Testis (tissue), 3 donors: ENCODE measurements around the gene CPA4. TPM values are rescaled to one million over a fixed set of nuclear protein-coding genes. Genes with fewer than 3 reads are reported as not detected.

Source experiments
- DNase-seq: peaks from one replicate; pipeline ENCODE4 v3.0.0-alpha.2; 2019
- H3K27ac ChIP-seq, 2 donors: fragments of 200-600 bp; sonication (generic); one replicate each; pipeline ENCODE4 v1.5.1; 2019
- H3K27me3 ChIP-seq: fragments of 200-600 bp; sonication (generic); one replicate; pipeline ENCODE4 v1.5.1; 2019
- H3K36me3 ChIP-seq: fragments of 200-600 bp; sonication (generic); one replicate; pipeline ENCODE4 v1.5.1; 2017; ENCODE audit warnings: low read depth; ENCODE audit errors: missing control alignments
- H3K4me1 ChIP-seq: fragments of 200-600 bp; sonication (generic); one replicate; pipeline ENCODE4 v1.5.1; 2019
- H3K4me3 ChIP-seq, 2 donors: fragments of 200-600 bp; sonication (generic); one replicate each; pipeline ENCODE4 v1.5.1; 2017 to 2019
- H3K9me3 ChIP-seq: fragments of 200-600 bp; sonication (generic); one replicate; pipeline ENCODE4 v1.5.1; 2017
- POLR2A ChIP-seq: fragments of 450-650 bp; IDR thresholded peaks from one replicate; pipeline ENCODE4 v1.6.1; 2017; ENCODE audit warnings: antibody characterized with exemption, mild to moderate bottlenecking, moderate library complexity
- WGBS, 2 donors: methylation state at CpG; one replicate each; pipeline ENCODE4 v1.1.5; 2018; 5-methylcytosine and 5-hydroxymethylcytosine counted together
- intact Hi-C: fragments of 100-400 bp; cut with DNase I; formaldehyde crosslinking; loops from one replicate; pipeline ENCODE4 v1.15.1; 2023; ENCODE audit warnings: low total_unique reads
- polyA plus RNA-seq: library from polyadenylated mRNA; stranded (reverse); fragments of 350-450 nt; fragmentation: Illumina TruSeq; extraction: RNeasy Lipid Tissue Mini Kit (QIAGEN cat#74804); gene quantifications from one replicate; pipeline ENCODE4 v1.2.3, GENCODE V29; 2014; ENCODE audit warnings: low read depth, low replicate concordance; ENCODE audit not compliant: insufficient read depth
- total RNA-seq, 2 donors: library from RNA; depleted of rRNA; stranded (reverse); fragments of >200 nt; gene quantifications; one replicate each; pipeline ENCODE4 v1.2.3, GENCODE V29; 2016
- TF ChIP-seq, protein P1 (sequence below), 3 experiments: fragments of 450-650 bp in 2 of 3; fragments of 200-600 bp in 1 of 3; sonication (generic) in 1 of 3; IDR thresholded peaks; one replicate each; pipeline ENCODE4 v1.5.1; 2016 to 2019; ENCODE audit warnings: antibody characterized with exemption in 3 of 3, mild to moderate bottlenecking in 2 of 3, moderate library complexity in 1 of 3

The CPA4 gene
- total and polyA plus RNA-seq, 3 donors from 2014 or later: 0.31 to 0.94 (median 0.68) TPM

DNA sequence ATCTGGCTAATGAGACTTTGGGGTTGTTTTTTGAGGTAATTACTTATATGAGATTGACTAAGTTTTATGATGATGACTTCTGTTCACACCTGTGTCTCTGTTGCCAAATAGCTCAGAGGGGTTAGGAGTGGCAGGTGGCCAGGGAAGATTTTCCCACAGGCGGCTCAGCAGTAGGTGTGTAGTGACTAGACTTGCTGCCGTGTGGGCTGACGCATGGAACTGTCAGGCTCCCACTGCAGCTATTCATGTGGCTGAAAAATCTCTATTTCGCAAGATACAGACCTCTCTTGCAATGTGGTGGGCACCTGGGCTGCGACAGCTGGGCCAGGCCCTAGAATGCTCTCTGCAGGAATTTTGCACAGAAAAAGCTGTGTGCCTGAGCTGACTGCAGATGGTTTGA, 1.4 kb downstream of the CPA4 start:
- intact Hi-C loops: no loop called here
- H3K36me3 ChIP-seq: no peaks in the 10 kb centered on the region
- DNase-seq: no peak
- TF ChIP-seq, protein P1, sequence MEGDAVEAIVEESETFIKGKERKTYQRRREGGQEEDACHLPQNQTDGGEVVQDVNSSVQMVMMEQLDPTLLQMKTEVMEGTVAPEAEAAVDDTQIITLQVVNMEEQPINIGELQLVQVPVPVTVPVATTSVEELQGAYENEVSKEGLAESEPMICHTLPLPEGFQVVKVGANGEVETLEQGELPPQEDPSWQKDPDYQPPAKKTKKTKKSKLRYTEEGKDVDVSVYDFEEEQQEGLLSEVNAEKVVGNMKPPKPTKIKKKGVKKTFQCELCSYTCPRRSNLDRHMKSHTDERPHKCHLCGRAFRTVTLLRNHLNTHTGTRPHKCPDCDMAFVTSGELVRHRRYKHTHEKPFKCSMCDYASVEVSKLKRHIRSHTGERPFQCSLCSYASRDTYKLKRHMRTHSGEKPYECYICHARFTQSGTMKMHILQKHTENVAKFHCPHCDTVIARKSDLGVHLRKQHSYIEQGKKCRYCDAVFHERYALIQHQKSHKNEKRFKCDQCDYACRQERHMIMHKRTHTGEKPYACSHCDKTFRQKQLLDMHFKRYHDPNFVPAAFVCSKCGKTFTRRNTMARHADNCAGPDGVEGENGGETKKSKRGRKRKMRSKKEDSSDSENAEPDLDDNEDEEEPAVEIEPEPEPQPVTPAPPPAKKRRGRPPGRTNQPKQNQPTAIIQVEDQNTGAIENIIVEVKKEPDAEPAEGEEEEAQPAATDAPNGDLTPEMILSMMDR (IDR thresholded peaks at IDR 0.05): no peak
- no peak for TF ChIP-seq POLR2A
- 93 to 94% methylated on average over 5 of the region's 5 CpGs for WGBS, 2 donors
- no peak overlapping the region for H3K4me3 ChIP-seq
- no peak overlapping the region for H3K27ac ChIP-seq
- H3K4me1 ChIP-seq: no peaks in the 10 kb centered on the region
- no peaks in the 10 kb centered on the region for H3K9me3 ChIP-seq
- no peaks in the 10 kb centered on the region for H3K27me3 ChIP-seq

DNA sequence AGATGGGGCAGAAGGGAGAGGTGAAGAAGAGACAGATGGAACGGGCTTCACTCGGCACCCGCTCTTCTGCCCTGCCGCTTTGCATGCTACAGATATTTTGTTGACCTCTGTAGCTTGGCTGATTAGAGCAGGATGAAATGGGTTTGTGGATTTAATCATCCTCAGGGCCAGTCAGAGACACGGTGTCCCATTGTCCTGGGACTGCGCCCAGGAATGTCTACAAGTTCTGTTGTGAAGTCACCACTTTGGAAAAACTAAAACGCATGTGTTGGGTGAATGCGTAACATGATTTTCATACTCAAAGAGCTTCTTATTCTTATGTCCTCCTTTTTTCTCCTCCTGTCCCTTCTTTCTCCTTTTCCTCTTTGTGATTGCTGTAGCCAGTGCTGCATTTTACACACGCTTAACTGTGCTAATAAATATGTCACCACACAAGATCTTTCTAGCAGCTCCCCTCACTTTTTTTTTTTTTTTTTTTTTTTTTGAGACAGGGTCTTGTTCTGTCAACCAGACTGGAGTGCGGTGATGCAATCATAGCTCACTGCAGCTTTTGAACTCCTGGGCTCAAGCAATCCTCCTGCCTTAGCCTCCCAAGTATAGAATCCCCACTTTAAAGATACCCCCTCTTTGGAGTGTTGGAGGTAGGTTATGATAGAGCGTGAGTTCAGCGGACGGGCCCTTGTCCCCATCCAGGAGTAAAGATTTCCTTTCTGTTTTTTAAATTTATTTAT, 3.4 kb downstream of the CPA4 start:
- Histone ChIP-seq H3K36me3 (no peaks in the 10 kb centered on the region), H3K9me3 (no peaks in the 10 kb centered on the region), H3K4me3 (no peak overlapping the region), H3K27ac (no peak overlapping the region), H3K27me3 (no peaks in the 10 kb centered on the region), H3K4me1 (no peaks in the 10 kb centered on the region)
- no peak for DNase-seq
- WGBS, 2 donors: 76 to 81% methylated on average over 13 of the region's 13 CpGs
- no peak for TF ChIP-seq POLR2A
- TF ChIP-seq, protein P1 (IDR thresholded peaks at IDR 0.05): no peak
- intact Hi-C loops: no loop called here

DNA sequence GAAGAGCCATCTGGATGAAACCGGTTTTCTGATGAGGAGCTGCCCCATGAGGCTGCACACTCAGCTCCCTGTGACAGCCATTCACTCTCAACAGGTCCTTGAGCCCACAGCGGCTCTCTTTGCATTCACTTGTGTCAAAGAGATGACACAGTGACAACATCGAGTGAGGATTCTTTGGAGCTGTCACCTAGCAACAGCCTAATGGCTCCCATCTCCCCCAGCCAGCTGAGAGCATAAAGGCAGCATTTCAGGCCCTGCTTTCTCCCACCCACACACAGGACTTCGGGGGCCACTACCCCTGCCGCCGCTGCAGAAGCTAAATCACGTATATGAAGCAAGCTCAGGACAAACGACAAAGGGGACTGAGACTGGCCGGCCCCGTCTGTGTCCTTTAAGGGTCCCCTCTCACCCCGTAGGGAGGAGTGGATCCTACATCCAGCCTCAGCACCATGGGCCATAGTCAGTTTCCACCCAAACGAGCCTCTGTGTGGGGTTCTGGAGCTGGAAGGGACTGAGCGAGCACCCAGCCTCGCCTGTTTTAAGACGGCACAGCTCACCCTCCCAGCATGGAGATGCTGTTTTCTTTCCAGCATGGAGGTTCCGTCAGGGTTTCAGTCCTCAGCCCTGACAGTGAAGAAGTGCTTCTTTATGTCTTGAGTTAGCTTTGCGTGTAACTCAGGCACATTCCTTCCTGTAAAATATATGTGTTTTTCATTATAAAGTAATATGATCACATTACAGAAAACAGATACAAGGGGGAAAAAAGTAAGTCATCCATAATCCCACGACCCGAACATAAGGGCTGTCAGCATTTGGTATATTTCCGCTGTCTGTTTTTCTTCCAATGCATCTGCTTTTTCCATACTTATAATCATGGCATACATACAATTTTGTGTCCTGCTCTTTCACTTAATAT, 4.9 kb downstream of the CPA4 start:
- WGBS, 2 donors: 92 to 93% methylated on average over 18 to 20 of the region's 20 CpGs
- no peak overlapping the region for H3K4me3 ChIP-seq
- H3K9me3 ChIP-seq: no peaks in the 10 kb centered on the region
- no peak overlapping the region for H3K27ac ChIP-seq
- H3K36me3 ChIP-seq: no peaks in the 10 kb centered on the region
- no peaks in the 10 kb centered on the region for H3K4me1 ChIP-seq
- TF ChIP-seq, protein P1 (IDR thresholded peaks at IDR 0.05): no peak
- TF ChIP-seq POLR2A: no peak
- DNase-seq: no peak
- intact Hi-C loops: no loop called here
- no peaks in the 10 kb centered on the region for H3K27me3 ChIP-seq

DNA sequence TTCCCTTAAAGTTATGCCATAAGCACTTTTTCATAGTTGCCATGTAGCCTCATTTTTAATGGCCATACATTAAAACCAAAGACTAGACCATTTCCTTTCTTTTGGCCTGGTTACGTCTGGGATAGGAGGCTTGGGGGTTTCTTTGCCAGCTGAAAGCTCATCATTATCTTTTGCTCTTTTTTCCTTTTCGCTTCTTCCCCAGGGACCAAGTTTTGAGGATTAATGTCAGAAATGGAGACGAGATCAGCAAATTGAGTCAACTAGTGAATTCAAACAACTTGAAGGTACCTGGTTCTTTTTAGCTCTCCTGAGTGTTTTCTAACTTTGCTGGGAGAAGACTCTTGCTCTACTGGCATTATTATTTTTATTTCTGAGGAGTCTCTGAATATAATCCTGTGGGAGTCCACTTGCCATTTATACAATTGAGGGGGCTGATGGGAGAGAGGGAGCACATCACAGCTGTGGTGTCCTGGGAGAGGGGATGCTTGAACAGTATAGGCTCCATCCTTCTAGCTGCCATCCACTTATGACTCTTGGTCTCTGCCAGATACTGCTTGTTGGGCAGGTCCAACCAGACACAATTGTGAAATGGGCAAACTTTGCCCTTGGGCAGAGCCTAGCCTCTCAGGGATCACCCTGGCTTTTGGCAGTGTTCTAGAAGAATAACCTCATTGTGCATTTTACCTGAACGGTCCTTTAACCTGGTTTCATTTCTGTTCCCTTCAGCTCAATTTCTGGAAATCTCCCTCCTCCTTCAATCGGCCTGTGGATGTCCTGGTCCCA, 5.8 kb downstream of the CPA4 start:
- H3K27me3 ChIP-seq: no peaks in the 10 kb centered on the region
- DNase-seq: no peak
- H3K36me3 ChIP-seq: no peaks in the 10 kb centered on the region
- no peak overlapping the region for H3K4me3 ChIP-seq
- TF ChIP-seq POLR2A: no peak
- TF ChIP-seq, protein P1 (IDR thresholded peaks at IDR 0.05): no peak
- H3K27ac ChIP-seq: no peak overlapping the region
- WGBS, 2 donors: 89 to 92% methylated on average over 5 of the region's 5 CpGs
- no peaks in the 10 kb centered on the region for H3K4me1 ChIP-seq
- intact Hi-C loops: no loop called here
- H3K9me3 ChIP-seq: no peaks in the 10 kb centered on the region
